Activated CD4-positive, alpha-beta T cell treated with anti-CD3 and anti-CD28 coated beads for 24 hours (primary cell): ENCODE measurements around the gene CHRD.
"Not testable (repeated sequence)": the region's sequence is repeated elsewhere in the genome, so short reads cannot be mapped to it uniquely, and the experiment has no call there.

Experiments used
- DNase-seq, 2 donors: peaks; one replicate each; pipeline ENCODE4 v3.0.0-alpha.2; 2020; ENCODE audit warnings: low read depth in 2 of 2

Gene CHRD

GRCh38 chr3:184379358-184380184 is at the start of gene CHRD:
Gene CHRD (plus strand): TSS chr3:184380054. CDS start chr3:184380319, 265 bp downstream.
- no peak for DNase-seq

- DNase-seq: no peak
These were observed 47.3 kb upstream of the CHRD start for GRCh38 chr3:184332370-184333090.

- DNase-seq: no peak
These were observed 46.7 kb upstream of the CHRD start for GRCh38 chr3:184333190-184333589.

GRCh38 chr3:184333700-184334099 is 46.2 kb upstream of the CHRD start:
- DNase-seq: no peak

- peak in 1 of 2 donors; percentile 18 for DNase-seq
These were observed 45.2 kb upstream of the CHRD start for GRCh38 chr3:184334470-184335158.

- no peak for DNase-seq
These were observed 44.6 kb upstream of the CHRD start for GRCh38 chr3:184335291-184335660.

- DNase-seq: peak; percentile 82 to 84
These were observed 44.0 kb upstream of the CHRD start for GRCh38 chr3:184335661-184336546.

GRCh38 chr3:184336547-184337398 is 43.1 kb upstream of the CHRD start:
- DNase-seq: no peak

- DNase-seq: no peak
These were observed 42.5 kb upstream of the CHRD start, which contains the start of gene FAM131A for GRCh38 chr3:184337399-184337714. Gene FAM131A (plus strand): TSS chr3:184337600. CDS start chr3:184337631, 31 bp downstream.

- no peak for DNase-seq
These were observed 41.9 kb upstream of the CHRD start for GRCh38 chr3:184337981-184338380.

GRCh38 chr3:184338511-184338945 is 41.3 kb upstream of the CHRD start:
- DNase-seq: no peak

GRCh38 chr3:184339001-184339400 is 40.9 kb upstream of the CHRD start:
- no peak for DNase-seq

GRCh38 chr3:184339451-184340135 is 40.3 kb upstream of the CHRD start:
- not testable (repeated sequence) for DNase-seq

- DNase-seq: no peak
These were observed 37.9 kb upstream of the CHRD start for GRCh38 chr3:184341925-184342324.

- no peak for DNase-seq
These were observed 36.5 kb upstream of the CHRD start for GRCh38 chr3:184343200-184343876.

GRCh38 chr3:184344579-184345316 is 35.1 kb upstream of the CHRD start:
- DNase-seq: no peak

- DNase-seq: no peak
These were observed 34.3 kb upstream of the CHRD start for GRCh38 chr3:184345317-184346144.
